ENCODE data around the gene CHTF8. TPM values are rescaled to one million over a fixed set of nuclear protein-coding genes. Genes with fewer than 3 reads are reported as not detected.

Gene CHTF8
- total RNA-seq, 4 donors from 2014 or later, result 53.9 to 68.7 (median 60.2) TPM

- no peaks in the 10 kb centered on the region for H3K9me3 ChIP-seq
- no peak for TF ChIP-seq POLR2A (IDR thresholded peaks at IDR 0.05)
- TF ChIP-seq CTCF (IDR thresholded peaks at IDR 0.05), result peak; percentile 33 to 84 (median 74)
- no peaks in the 10 kb centered on the region for H3K27me3 ChIP-seq
- no peaks in the 10 kb centered on the region for H3K4me1 ChIP-seq
- peak in 2 of 3 donors; percentile 50 to 82 for DNase-seq
- H3K36me3 ChIP-seq, result peaks cover 0 to 23% (median 0%) of the 10 kb centered on the region in 3 donors
- H3K4me3 ChIP-seq, result no peak overlapping the region
- no peak overlapping the region for H3K27ac ChIP-seq
These were observed 8.5 kb downstream of the CHTF8 start for GRCh38 chr16:69123910-69124309.

- DNase-seq, result no peak
- Histone ChIP-seq H3K27ac (no peak overlapping the region), H3K27me3 (no peaks in the 10 kb centered on the region), H3K9me3 (no peaks in the 10 kb centered on the region), H3K36me3 (peaks cover 0 to 47% (median 0%) of the 10 kb centered on the region in 3 donors), H3K4me3 (no peak overlapping the region), H3K4me1 (no peaks in the 10 kb centered on the region)
- no peak for TF ChIP-seq POLR2A (IDR thresholded peaks at IDR 0.05)
- TF ChIP-seq CTCF (IDR thresholded peaks at IDR 0.05), result no peak
These were observed 12.2 kb downstream of the CHTF8 start for GRCh38 chr16:69120096-69120664.

- H3K27ac ChIP-seq, result no peak overlapping the region
- peaks cover 0 to 54% (median 0%) of the 10 kb centered on the region in 3 donors for H3K36me3 ChIP-seq
These were observed 12.9 kb downstream of the CHTF8 start for GRCh38 chr16:69119536-69119935.

GRCh38 chr16:69118994-69119393 lies 13.4 kb downstream of the CHTF8 start:
- TF ChIP-seq POLR2A (IDR thresholded peaks at IDR 0.05) (no peak), CTCF (IDR thresholded peaks at IDR 0.05) (no peak)
- H3K9me3 ChIP-seq, result no peaks in the 10 kb centered on the region
- peaks cover 0 to 59% (median 0%) of the 10 kb centered on the region in 3 donors for H3K36me3 ChIP-seq

More at GRCh38 chr16:69119536-69119935, 12.9 kb downstream of the CHTF8 start:
- no peaks in the 10 kb centered on the region for H3K4me1 ChIP-seq
- no peak for DNase-seq
- no peak for TF ChIP-seq CTCF (IDR thresholded peaks at IDR 0.05)
- no peak for TF ChIP-seq POLR2A (IDR thresholded peaks at IDR 0.05)
- no peaks in the 10 kb centered on the region for H3K27me3 ChIP-seq
- H3K4me3 ChIP-seq, result no peak overlapping the region
- no peaks in the 10 kb centered on the region for H3K9me3 ChIP-seq

GRCh38 chr16:69118468-69118867 lies 13.9 kb downstream of the CHTF8 start:
- Histone ChIP-seq H3K27me3 (no peaks in the 10 kb centered on the region), H3K27ac (no peak overlapping the region), H3K36me3 (peaks cover 0 to 61% (median 0%) of the 10 kb centered on the region in 3 donors), H3K9me3 (no peaks in the 10 kb centered on the region), H3K4me3 (no peak overlapping the region), H3K4me1 (no peaks in the 10 kb centered on the region)
- no peak for DNase-seq
- no peak for TF ChIP-seq POLR2A (IDR thresholded peaks at IDR 0.05)
- no peak for TF ChIP-seq CTCF (IDR thresholded peaks at IDR 0.05)

More at GRCh38 chr16:69118994-69119393, 13.4 kb downstream of the CHTF8 start:
- no peaks in the 10 kb centered on the region for H3K4me1 ChIP-seq
- DNase-seq, result no peak
- no peaks in the 10 kb centered on the region for H3K27me3 ChIP-seq
- H3K4me3 ChIP-seq, result no peak overlapping the region
- no peak overlapping the region for H3K27ac ChIP-seq

Data from Peyer's patch (tissue), 4 donors.